Uterus (tissue), 2 donors: ENCODE results near the gene IGFBPL1.

Experiments used
- POLR2A ChIP-seq, 2 donors: fragments of 450-650 bp; IDR thresholded peaks; one replicate each; pipeline ENCODE4 v1.6.1; 2016; ENCODE audit warnings: antibody characterized with exemption in 2 of 2, mild to moderate bottlenecking in 1 of 2, moderate library complexity in 1 of 2
- TF ChIP-seq, protein P1 (sequence below), 4 experiments: fragments of 200-600 bp in 2 of 4; fragments of 450-650 bp in 2 of 4; sonication (generic) in 2 of 4; IDR thresholded peaks; one replicate each; pipeline ENCODE4 v1.5.1; 2016 to 2019; ENCODE audit warnings: antibody characterized with exemption in 4 of 4, mild to moderate bottlenecking in 2 of 4, moderate library complexity in 1 of 4

GRCh38 chr9:38435521-38435920 lies 11.3 kb upstream of the IGFBPL1 start:
- TF ChIP-seq, protein P1, sequence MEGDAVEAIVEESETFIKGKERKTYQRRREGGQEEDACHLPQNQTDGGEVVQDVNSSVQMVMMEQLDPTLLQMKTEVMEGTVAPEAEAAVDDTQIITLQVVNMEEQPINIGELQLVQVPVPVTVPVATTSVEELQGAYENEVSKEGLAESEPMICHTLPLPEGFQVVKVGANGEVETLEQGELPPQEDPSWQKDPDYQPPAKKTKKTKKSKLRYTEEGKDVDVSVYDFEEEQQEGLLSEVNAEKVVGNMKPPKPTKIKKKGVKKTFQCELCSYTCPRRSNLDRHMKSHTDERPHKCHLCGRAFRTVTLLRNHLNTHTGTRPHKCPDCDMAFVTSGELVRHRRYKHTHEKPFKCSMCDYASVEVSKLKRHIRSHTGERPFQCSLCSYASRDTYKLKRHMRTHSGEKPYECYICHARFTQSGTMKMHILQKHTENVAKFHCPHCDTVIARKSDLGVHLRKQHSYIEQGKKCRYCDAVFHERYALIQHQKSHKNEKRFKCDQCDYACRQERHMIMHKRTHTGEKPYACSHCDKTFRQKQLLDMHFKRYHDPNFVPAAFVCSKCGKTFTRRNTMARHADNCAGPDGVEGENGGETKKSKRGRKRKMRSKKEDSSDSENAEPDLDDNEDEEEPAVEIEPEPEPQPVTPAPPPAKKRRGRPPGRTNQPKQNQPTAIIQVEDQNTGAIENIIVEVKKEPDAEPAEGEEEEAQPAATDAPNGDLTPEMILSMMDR (IDR thresholded peaks at IDR 0.05), result no peak
- no peak for TF ChIP-seq POLR2A (IDR thresholded peaks at IDR 0.05)
